Measurements from ENCODE around the gene DNALI1. TPM values are rescaled to one million over a fixed set of nuclear protein-coding genes. Genes with fewer than 3 reads are reported as not detected.

DNALI1 gene
- total and polyA plus RNA-seq, 10 of the 15 experiments (the other 5 are each of a cell fraction or from before 2014, with no cell fraction given), result 0.03 to 0.13 (median 0.05) TPM; not detected in 7

DNA sequence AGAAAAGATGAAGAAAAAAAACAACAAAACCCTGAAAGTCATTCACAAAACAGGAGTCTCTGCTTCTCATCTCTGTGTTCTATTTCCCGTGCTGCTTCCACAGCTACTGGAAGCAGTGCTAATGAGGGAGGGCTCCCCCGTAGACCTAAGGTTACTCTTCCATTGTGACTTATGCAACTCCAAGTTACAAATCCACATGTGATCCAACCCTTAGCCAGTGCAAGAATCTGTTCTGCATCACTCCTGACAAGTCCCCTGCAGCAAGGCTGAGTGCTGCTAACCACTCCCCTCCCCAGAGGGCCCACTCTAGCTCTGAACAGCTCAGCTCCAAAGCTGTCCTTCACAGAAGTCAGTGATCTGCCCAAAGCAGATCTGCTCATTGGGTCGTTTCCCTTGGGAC, 10.3 kb downstream of the DNALI1 start:
- intact Hi-C loops (cut with micrococcal nuclease; ENCODE audit: unreplicated experiment) (no loop called here), in situ Hi-C loops (cut with MboI) (no loop called here)
- SMC1A ChIA-PET (ENCODE audit: uncharacterized antibody, unreplicated experiment), result no interaction called here
- no TSS peak for BruUV-seq (replicated peaks)
- H3K27me3 ChIP-seq (replicated peaks in 1 of 2; ENCODE audit: control insufficient read depth in 2 of 2, insufficient read depth in 2 of 2, low read length in 1 of 2), result no peaks in the 10 kb centered on the region
- no peaks in the 10 kb centered on the region for H3K4me1 ChIP-seq (ENCODE audit: control insufficient read depth, insufficient read depth, low read length)
- no peak overlapping the region for H3K4me3 ChIP-seq
- H3K9ac ChIP-seq (ENCODE audit: control insufficient read depth, insufficient read depth, low read length), result no peak overlapping the region
- TF ChIP-seq NR2F1 (conservative IDR thresholded peaks at IDR 0.05) (no peak), CREB1 (IDR thresholded peaks at IDR 0.05; ENCODE audit: low read depth) (no peak), BMI1 (IDR thresholded peaks at IDR 0.05; ENCODE audit: borderline replicate concordance) (no peak), POLR2AphosphoS2 (IDR thresholded peaks at IDR 0.05; ENCODE audit: low read depth, low read length) (no peak), NR2C1 (IDR thresholded peaks at IDR 0.05) (no peak), BACH1 (IDR thresholded peaks at IDR 0.05; ENCODE audit: borderline replicate concordance) (no peak), SPI1 (IDR thresholded peaks at IDR 0.05; ENCODE audit: borderline replicate concordance, insufficient read depth, low read depth, low read length) (no peak), SIN3A (IDR thresholded peaks at IDR 0.05; ENCODE audit: low read depth, low read length) (no peak), PML (IDR thresholded peaks at IDR 0.05; ENCODE audit: low read length) (no peak), BRCA1 (IDR thresholded peaks at IDR 0.05; ENCODE audit: low read depth, low read length) (no peak), SMAD1 (IDR thresholded peaks at IDR 0.05; ENCODE audit: low read depth, partially characterized antibody) (no peak), MTA3 (IDR thresholded peaks at IDR 0.05; ENCODE audit: borderline replicate concordance, low read length) (no peak)
- TF ChIP-seq, protein P1, sequence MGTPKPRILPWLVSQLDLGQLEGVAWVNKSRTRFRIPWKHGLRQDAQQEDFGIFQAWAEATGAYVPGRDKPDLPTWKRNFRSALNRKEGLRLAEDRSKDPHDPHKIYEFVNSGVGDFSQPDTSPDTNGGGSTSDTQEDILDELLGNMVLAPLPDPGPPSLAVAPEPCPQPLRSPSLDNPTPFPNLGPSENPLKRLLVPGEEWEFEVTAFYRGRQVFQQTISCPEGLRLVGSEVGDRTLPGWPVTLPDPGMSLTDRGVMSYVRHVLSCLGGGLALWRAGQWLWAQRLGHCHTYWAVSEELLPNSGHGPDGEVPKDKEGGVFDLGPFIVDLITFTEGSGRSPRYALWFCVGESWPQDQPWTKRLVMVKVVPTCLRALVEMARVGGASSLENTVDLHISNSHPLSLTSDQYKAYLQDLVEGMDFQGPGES (IDR thresholded peaks at IDR 0.05), result no peak
- TF ChIP-seq, protein P2, sequence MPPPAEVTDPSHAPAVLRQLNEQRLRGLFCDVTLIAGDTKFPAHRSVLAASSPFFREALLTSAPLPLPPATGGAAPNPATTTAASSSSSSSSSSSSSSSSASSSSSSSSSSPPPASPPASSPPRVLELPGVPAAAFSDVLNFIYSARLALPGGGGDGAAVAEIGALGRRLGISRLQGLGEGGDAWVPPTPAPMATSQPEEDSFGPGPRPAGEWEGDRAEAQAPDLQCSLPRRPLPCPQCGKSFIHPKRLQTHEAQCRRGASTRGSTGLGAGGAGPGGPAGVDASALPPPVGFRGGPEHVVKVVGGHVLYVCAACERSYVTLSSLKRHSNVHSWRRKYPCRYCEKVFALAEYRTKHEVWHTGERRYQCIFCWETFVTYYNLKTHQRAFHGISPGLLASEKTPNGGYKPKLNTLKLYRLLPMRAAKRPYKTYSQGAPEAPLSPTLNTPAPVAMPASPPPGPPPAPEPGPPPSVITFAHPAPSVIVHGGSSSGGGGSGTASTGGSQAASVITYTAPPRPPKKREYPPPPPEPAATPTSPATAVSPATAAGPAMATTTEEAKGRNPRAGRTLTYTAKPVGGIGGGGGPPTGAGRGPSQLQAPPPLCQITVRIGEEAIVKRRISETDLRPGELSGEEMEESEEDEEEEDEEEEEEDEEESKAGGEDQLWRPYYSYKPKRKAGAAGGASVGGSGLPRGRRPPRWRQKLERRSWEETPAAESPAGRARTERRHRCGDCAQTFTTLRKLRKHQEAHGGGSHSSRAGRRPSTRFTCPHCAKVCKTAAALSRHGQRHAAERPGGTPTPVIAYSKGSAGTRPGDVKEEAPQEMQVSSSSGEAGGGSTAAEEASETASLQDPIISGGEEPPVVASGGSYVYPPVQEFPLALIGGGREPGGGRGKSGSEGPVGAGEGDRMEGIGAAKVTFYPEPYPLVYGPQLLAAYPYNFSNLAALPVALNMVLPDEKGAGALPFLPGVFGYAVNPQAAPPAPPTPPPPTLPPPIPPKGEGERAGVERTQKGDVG (CRISPR knock-in tag; IDR thresholded peaks at IDR 0.05), result no peak
- TF ChIP-seq, protein P3, sequence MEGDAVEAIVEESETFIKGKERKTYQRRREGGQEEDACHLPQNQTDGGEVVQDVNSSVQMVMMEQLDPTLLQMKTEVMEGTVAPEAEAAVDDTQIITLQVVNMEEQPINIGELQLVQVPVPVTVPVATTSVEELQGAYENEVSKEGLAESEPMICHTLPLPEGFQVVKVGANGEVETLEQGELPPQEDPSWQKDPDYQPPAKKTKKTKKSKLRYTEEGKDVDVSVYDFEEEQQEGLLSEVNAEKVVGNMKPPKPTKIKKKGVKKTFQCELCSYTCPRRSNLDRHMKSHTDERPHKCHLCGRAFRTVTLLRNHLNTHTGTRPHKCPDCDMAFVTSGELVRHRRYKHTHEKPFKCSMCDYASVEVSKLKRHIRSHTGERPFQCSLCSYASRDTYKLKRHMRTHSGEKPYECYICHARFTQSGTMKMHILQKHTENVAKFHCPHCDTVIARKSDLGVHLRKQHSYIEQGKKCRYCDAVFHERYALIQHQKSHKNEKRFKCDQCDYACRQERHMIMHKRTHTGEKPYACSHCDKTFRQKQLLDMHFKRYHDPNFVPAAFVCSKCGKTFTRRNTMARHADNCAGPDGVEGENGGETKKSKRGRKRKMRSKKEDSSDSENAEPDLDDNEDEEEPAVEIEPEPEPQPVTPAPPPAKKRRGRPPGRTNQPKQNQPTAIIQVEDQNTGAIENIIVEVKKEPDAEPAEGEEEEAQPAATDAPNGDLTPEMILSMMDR (IDR thresholded peaks at IDR 0.05 in 2 of 3, conservative IDR thresholded peaks at IDR 0.05 in 1 of 3; ENCODE audit: control insufficient read depth in 2 of 3, extremely low read depth in 1 of 3, insufficient read depth in 1 of 3, low read depth in 3 of 3, low read length in 3 of 3), result no peak
- TF ChIP-seq, protein P4, sequence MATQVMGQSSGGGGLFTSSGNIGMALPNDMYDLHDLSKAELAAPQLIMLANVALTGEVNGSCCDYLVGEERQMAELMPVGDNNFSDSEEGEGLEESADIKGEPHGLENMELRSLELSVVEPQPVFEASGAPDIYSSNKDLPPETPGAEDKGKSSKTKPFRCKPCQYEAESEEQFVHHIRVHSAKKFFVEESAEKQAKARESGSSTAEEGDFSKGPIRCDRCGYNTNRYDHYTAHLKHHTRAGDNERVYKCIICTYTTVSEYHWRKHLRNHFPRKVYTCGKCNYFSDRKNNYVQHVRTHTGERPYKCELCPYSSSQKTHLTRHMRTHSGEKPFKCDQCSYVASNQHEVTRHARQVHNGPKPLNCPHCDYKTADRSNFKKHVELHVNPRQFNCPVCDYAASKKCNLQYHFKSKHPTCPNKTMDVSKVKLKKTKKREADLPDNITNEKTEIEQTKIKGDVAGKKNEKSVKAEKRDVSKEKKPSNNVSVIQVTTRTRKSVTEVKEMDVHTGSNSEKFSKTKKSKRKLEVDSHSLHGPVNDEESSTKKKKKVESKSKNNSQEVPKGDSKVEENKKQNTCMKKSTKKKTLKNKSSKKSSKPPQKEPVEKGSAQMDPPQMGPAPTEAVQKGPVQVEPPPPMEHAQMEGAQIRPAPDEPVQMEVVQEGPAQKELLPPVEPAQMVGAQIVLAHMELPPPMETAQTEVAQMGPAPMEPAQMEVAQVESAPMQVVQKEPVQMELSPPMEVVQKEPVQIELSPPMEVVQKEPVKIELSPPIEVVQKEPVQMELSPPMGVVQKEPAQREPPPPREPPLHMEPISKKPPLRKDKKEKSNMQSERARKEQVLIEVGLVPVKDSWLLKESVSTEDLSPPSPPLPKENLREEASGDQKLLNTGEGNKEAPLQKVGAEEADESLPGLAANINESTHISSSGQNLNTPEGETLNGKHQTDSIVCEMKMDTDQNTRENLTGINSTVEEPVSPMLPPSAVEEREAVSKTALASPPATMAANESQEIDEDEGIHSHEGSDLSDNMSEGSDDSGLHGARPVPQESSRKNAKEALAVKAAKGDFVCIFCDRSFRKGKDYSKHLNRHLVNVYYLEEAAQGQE (IDR thresholded peaks at IDR 0.05; ENCODE audit: low read depth, low read length), result no peak
- 74% methylated on average over 3 of the region's 3 CpGs for WGBS (ENCODE audit: insufficient coverage, insufficient replicate concordance, low lambda C conversion rate, missing lambda C conversion rate)
- ATAC-seq (no peak), FAIRE-seq (no peak), DNase-seq (ENCODE audit: low read depth, low spot score) (no peak)
- H4K20me1 ChIP-seq (ENCODE audit: control insufficient read depth, insufficient read depth), result no peaks in the 10 kb centered on the region; the same call in 1 of the 2 replicates
- RAD21 ChIA-PET (ENCODE audit: unreplicated experiment), result no interaction called here
- H3K79me2 ChIP-seq (ENCODE audit: control insufficient read depth, insufficient read depth, low read length), result no peaks in the 10 kb centered on the region
- H3K9me3 ChIP-seq (replicated peaks; ENCODE audit: control insufficient read depth, insufficient read depth, low read length), result no peaks in the 10 kb centered on the region
- no peak overlapping the region for H2AFZ ChIP-seq (ENCODE audit: control insufficient read depth, low read depth, low read length)
- CTCF ChIA-PET, result no interaction called here
- peaks cover 19 to 50% of the 10 kb centered on the region in 2 experiments for H3K36me3 ChIP-seq (ENCODE audit: control insufficient read depth in 2 of 2, insufficient read depth in 2 of 2, low read length in 1 of 2)
- no peak overlapping the region for H3K4me2 ChIP-seq (ENCODE audit: control insufficient read depth, insufficient read depth)
- no peak overlapping the region for H3K27ac ChIP-seq (ENCODE audit: control insufficient read depth, insufficient read depth)
- POLR2A ChIA-PET, result interaction anchor here (0.6 kb wide), 1 partner anchor 442 kb away, joined by 4 read pairs; no protein-coding TSS in a partner anchor
